ENCODE results near the gene NOX5. TPM values are rescaled to one million over a fixed set of nuclear protein-coding genes. Genes with fewer than 3 reads are reported as not detected.

Gene NOX5
- total RNA-seq, 1 donor from 2014 or later = not detected

DNA sequence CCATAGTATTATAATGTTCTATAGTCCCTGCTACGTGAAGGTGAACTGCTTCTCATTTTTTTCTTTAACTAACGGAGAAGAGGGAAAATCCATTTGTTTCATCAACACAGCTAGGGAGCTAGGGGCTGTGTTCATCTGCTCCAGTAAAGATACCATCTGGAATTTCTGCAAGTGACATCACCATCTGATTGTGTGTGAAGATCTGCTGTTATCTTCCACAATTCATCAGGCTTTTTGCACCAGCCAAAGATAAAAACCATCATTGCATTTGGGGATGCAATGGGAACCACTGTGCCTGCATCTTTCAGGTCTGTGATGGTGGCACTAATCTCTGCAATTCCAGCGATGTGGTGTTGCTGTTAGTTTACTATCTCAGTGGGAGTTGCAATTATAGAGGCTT, 35.5 kb upstream of the NOX5 start:
- H3K9me3 Mint-ChIP-seq (ENCODE audit: unreplicated experiment) = peaks cover 15% of the 10 kb centered on the region
- H3K27ac Mint-ChIP-seq (ENCODE audit: unreplicated experiment) = no peak overlapping the region
- H3K4me3 Mint-ChIP-seq (ENCODE audit: unreplicated experiment) = no peak overlapping the region
- H3K27me3 Mint-ChIP-seq (ENCODE audit: unreplicated experiment) = peaks cover 66% of the 10 kb centered on the region
- H3K4me1 Mint-ChIP-seq (ENCODE audit: unreplicated experiment) = no peaks in the 10 kb centered on the region
- DNase-seq (ENCODE audit: extremely low spot score, unreplicated experiment) = no peak
- TF ChIP-seq, protein P1, sequence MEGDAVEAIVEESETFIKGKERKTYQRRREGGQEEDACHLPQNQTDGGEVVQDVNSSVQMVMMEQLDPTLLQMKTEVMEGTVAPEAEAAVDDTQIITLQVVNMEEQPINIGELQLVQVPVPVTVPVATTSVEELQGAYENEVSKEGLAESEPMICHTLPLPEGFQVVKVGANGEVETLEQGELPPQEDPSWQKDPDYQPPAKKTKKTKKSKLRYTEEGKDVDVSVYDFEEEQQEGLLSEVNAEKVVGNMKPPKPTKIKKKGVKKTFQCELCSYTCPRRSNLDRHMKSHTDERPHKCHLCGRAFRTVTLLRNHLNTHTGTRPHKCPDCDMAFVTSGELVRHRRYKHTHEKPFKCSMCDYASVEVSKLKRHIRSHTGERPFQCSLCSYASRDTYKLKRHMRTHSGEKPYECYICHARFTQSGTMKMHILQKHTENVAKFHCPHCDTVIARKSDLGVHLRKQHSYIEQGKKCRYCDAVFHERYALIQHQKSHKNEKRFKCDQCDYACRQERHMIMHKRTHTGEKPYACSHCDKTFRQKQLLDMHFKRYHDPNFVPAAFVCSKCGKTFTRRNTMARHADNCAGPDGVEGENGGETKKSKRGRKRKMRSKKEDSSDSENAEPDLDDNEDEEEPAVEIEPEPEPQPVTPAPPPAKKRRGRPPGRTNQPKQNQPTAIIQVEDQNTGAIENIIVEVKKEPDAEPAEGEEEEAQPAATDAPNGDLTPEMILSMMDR (IDR thresholded peaks at IDR 0.05) = no peak
- H3K36me3 Mint-ChIP-seq (ENCODE audit: unreplicated experiment) = no peaks in the 10 kb centered on the region

DNA sequence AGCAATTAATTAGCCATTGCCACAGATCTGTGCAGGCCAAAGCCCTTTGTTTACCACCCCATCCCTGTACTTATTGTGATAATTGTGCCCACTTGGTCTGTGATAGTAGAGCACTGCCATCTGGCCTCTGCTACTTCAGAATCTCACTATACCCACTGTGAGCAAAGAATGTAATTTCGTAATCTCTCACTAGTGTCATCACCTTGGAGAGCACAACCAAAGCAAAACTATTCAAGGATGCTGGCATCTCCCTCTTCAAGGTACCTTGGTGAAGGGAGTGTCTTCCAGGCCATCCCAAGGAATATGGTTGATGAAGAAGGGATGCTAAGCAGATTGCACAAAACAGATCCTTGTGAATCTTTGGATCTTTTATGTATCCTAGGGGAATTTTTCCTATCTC, 34.7 kb upstream of the NOX5 start:
- no peak overlapping the region for H3K27ac Mint-ChIP-seq (ENCODE audit: unreplicated experiment)
- H3K27me3 Mint-ChIP-seq (ENCODE audit: unreplicated experiment) = peaks cover 63% of the 10 kb centered on the region
- H3K4me3 Mint-ChIP-seq (ENCODE audit: unreplicated experiment) = no peak overlapping the region
- no peak for DNase-seq (ENCODE audit: extremely low spot score, unreplicated experiment)
- no peaks in the 10 kb centered on the region for H3K36me3 Mint-ChIP-seq (ENCODE audit: unreplicated experiment)
- TF ChIP-seq, protein P1 (IDR thresholded peaks at IDR 0.05) = no peak
- H3K9me3 Mint-ChIP-seq (ENCODE audit: unreplicated experiment) = peaks cover 15% of the 10 kb centered on the region
- no peaks in the 10 kb centered on the region for H3K4me1 Mint-ChIP-seq (ENCODE audit: unreplicated experiment)

DNA sequence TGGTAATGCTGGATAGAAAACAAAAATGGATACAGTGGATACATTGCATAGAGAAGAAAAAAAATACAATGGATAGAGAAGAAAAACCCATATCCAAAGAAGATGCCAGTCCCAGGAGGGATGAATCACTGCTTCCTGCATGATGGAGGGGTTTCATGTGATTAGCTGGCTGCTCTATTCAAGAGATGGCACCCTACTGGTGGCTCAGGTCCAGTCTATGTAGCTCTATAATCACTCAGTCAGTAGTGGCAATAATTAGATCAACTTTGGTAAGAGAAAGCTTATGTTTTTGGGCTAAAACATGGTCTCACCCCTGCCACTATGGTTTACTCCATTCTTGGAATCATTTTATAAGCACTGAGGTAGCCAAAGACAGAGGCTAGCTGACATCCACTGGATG, 33.7 kb upstream of the NOX5 start:
- TF ChIP-seq, protein P1 (IDR thresholded peaks at IDR 0.05) = no peak
- Mint-ChIP-seq H3K27me3 (ENCODE audit: unreplicated experiment) (peaks cover 65% of the 10 kb centered on the region), H3K4me3 (ENCODE audit: unreplicated experiment) (no peak overlapping the region), H3K4me1 (ENCODE audit: unreplicated experiment) (no peaks in the 10 kb centered on the region), H3K9me3 (ENCODE audit: unreplicated experiment) (peaks cover 15% of the 10 kb centered on the region), H3K27ac (ENCODE audit: unreplicated experiment) (no peak overlapping the region), H3K36me3 (ENCODE audit: unreplicated experiment) (no peaks in the 10 kb centered on the region)
- no peak for DNase-seq (ENCODE audit: extremely low spot score, unreplicated experiment)

DNA sequence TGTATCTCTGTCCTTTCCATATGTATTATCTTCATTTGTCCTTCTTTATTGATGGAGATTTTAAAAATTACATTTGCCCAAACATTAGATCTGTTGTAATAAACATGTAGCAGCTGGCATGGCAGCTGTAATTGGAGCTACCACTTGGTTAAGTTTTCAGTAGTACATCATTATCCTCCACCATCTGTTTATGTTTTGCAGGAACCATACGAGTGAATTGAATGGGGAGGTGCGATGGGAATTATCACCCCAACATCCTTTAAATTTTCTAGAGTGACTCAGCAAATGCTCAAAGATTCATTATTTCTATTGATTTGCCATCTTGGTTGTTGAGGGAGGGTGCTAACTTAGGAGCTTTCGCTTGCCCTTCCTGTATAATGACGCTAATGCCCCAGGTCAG, 32.6 kb upstream of the NOX5 start:
- peaks cover 11% of the 10 kb centered on the region for H3K9me3 Mint-ChIP-seq (ENCODE audit: unreplicated experiment)
- H3K27ac Mint-ChIP-seq (ENCODE audit: unreplicated experiment) = no peak overlapping the region
- H3K36me3 Mint-ChIP-seq (ENCODE audit: unreplicated experiment) = no peaks in the 10 kb centered on the region
- DNase-seq (ENCODE audit: extremely low spot score, unreplicated experiment) = no peak
- no peak overlapping the region for H3K4me3 Mint-ChIP-seq (ENCODE audit: unreplicated experiment)
- no peaks in the 10 kb centered on the region for H3K4me1 Mint-ChIP-seq (ENCODE audit: unreplicated experiment)
- H3K27me3 Mint-ChIP-seq (ENCODE audit: unreplicated experiment) = peaks cover 66% of the 10 kb centered on the region
- TF ChIP-seq, protein P1 (IDR thresholded peaks at IDR 0.05) = no peak

DNA sequence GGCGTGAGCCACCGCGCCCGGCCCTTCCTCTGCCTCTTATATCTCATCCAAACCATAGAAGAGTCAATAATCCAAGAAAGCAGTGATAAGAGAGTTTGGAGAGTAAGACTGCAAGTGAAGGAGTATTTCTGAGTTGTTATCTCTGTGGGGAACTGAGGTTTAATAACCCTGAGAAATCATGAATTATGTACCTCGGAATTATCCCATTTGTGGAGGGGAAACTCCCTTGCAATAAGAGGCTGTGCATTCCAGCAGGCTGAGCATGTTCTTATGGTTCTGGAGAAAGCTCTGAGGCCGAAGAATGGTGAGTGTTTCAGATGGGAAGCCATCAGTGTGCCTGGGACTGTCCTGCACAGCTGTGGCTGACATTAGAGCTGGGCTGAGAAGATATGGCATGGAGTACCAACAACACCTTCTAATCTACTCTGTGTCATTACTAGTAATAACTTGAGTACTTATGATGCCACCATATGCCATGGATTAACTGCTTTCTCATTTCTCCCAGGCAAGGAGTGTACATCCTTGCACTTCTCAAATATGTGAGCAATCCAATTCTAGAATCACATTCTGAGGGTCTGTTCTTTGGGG, 31.4 kb upstream of the NOX5 start:
- Mint-ChIP-seq H3K9me3 (ENCODE audit: unreplicated experiment) (peaks cover 2% of the 10 kb centered on the region), H3K36me3 (ENCODE audit: unreplicated experiment) (no peaks in the 10 kb centered on the region), H3K27ac (ENCODE audit: unreplicated experiment) (no peak overlapping the region), H3K4me3 (ENCODE audit: unreplicated experiment) (no peak overlapping the region), H3K27me3 (ENCODE audit: unreplicated experiment) (peaks cover 64% of the 10 kb centered on the region), H3K4me1 (ENCODE audit: unreplicated experiment) (no peaks in the 10 kb centered on the region)
- DNase-seq (ENCODE audit: extremely low spot score, unreplicated experiment) = no peak
- TF ChIP-seq, protein P1 (IDR thresholded peaks at IDR 0.05) = no peak

All from osteocyte (in vitro differentiated cells).